H1 (cell line): ENCODE data around the gene TUBGCP4. TPM values are rescaled to one million over a fixed set of nuclear protein-coding genes. Genes with fewer than 3 reads are reported as not detected.

Source experiments
- CTCF ChIA-PET: fragments of 300-600 bp; sonication (Branson Sonifier 250); formaldehyde crosslinking; loops from one replicate; lab custom pipeline; 2021; ENCODE audit not compliant: partially characterized antibody; lab: Charles Lee
- POLR2A ChIA-PET: fragments of 300-600 bp; sonication (Branson Sonifier 250); formaldehyde crosslinking; loops from one replicate; lab custom pipeline; 2021; ENCODE audit warnings: inconsistent platforms; ENCODE audit not compliant: partially characterized antibody; lab: Charles Lee
- DNase-seq, 2 experiments: peaks; one replicate each; pipeline versions ENCODE4 v3.0.0 to v3.0.0-alpha.2; 2010 to 2022; ENCODE audit warnings: low spot score in 2 of 2, low read depth in 1 of 2, mixed read lengths in 1 of 2
- FAIRE-seq: peaks from 2 replicates; lab custom pipeline; 2011; peaks lifted over from hg19 to GRCh38; lab: Jason Lieb, UNC
- H2AFZ ChIP-seq: 2 replicates; pipeline ENCODE4 v1.8.1; 2012; ENCODE audit warnings: low read length, inconsistent platforms
- H2AK5ac ChIP-seq: 2 replicates; pipeline ENCODE4 v1.6.1; 2013; ENCODE audit warnings: low read depth, low read length
- H2BK120ac ChIP-seq: replicated peaks from 2 replicates; pipeline ENCODE3; 2013; ENCODE audit warnings: low read depth, low read length, inconsistent platforms
- H2BK12ac ChIP-seq: 2 replicates; pipeline ENCODE4 v1.6.1; 2013; ENCODE audit warnings: low read depth, low read length
- H2BK15ac ChIP-seq: 2 replicates; pipeline ENCODE4 v1.6.1; 2013; ENCODE audit warnings: low read length
- H2BK20ac ChIP-seq: 2 replicates; pipeline ENCODE4 v1.6.1; 2013; ENCODE audit warnings: low read length
- H2BK5ac ChIP-seq: 2 replicates; pipeline ENCODE4 v1.6.1; 2013; ENCODE audit warnings: low read depth, low read length
- H3K14ac ChIP-seq: 2 replicates; pipeline ENCODE4 v1.6.1; 2013; ENCODE audit warnings: inconsistent platforms; ENCODE audit not compliant: insufficient read length
- H3K18ac ChIP-seq: 2 replicates; pipeline ENCODE4 v1.6.1; 2013; ENCODE audit warnings: low read length; ENCODE audit errors: extremely low read depth
- H3K23ac ChIP-seq: 2 replicates; pipeline ENCODE4 v1.6.1; 2013; ENCODE audit warnings: inconsistent platforms; ENCODE audit not compliant: insufficient read length
- H3K23me2 ChIP-seq: 2 replicates; pipeline ENCODE4 v1.6.1; 2013; ENCODE audit warnings: low read depth, low read length
- H3K27ac ChIP-seq: 2 replicates; pipeline ENCODE4 v1.6.1; 2011; ENCODE audit warnings: low read depth, low read length, inconsistent platforms
- H3K27me3 ChIP-seq, 4 experiments: replicated peaks in 1 of 4; 1 replicate in 1 of 4; 2 replicates in 3 of 4; pipeline versions ENCODE4 v1.6.1 to v1.8.1; 2011 to 2013; ENCODE audit warnings: low read length in 3 of 4, mild to moderate bottlenecking in 3 of 4, inconsistent platforms in 2 of 4, mixed read lengths in 2 of 4, moderate library complexity in 1 of 4; ENCODE audit not compliant: control insufficient read depth in 3 of 4, insufficient read depth in 3 of 4; ENCODE audit errors: extremely low read depth in 1 of 4
- H3K36me3 ChIP-seq, 4 experiments: 2 replicates each; pipeline versions ENCODE4 v1.6.1 to v1.8.1; 2011 to 2013; ENCODE audit warnings: mild to moderate bottlenecking in 4 of 4, low read length in 3 of 4, moderate library complexity in 2 of 4, control low read depth in 1 of 4, inconsistent platforms in 1 of 4; ENCODE audit not compliant: insufficient read depth in 4 of 4, control insufficient read depth in 2 of 4
- H3K4ac ChIP-seq: replicated peaks from 2 replicates; pipeline ENCODE3; 2013; ENCODE audit warnings: low read length, low read depth, mixed read lengths, inconsistent platforms; ENCODE audit not compliant: insufficient read length
- H3K4me1 ChIP-seq, 4 experiments: replicated peaks in 1 of 4; 1 replicate in 1 of 4; 2 replicates in 3 of 4; pipeline versions ENCODE4 v1.6.1 to v1.8.1; 2011 to 2013; ENCODE audit warnings: low read length in 3 of 4, inconsistent platforms in 2 of 4, mixed read lengths in 1 of 4; ENCODE audit not compliant: insufficient read depth in 4 of 4, control insufficient read depth in 3 of 4
- H3K4me2 ChIP-seq, 2 experiments: 2 replicates each; pipeline versions ENCODE4 v1.6.1 to v1.8.1; 2011 to 2013; ENCODE audit warnings: low read depth in 2 of 2, low read length in 2 of 2, control low read depth in 1 of 2, inconsistent platforms in 1 of 2, mild to moderate bottlenecking in 1 of 2; ENCODE audit not compliant: insufficient read depth in 1 of 2
- H3K4me3 ChIP-seq, 4 experiments: fragments of 200-600, 300-600 bp in 1 of 4; sonication (generic), shearing (Covaris generic), sonication (Bioruptor Twin) in 1 of 4; 2 replicates each; pipeline versions ENCODE4 v1.5.1 to v1.8.1; 2011 to 2016; ENCODE audit warnings: low read length in 4 of 4, low read depth in 3 of 4, control low read depth in 2 of 4, inconsistent platforms in 2 of 4, mild to moderate bottlenecking in 2 of 4, mixed read lengths in 1 of 4, moderate library complexity in 1 of 4; ENCODE audit not compliant: insufficient read depth in 2 of 4; ENCODE audit errors: extremely low read depth in 1 of 4
- H3K56ac ChIP-seq: replicated peaks from 2 replicates; pipeline ENCODE3; 2013; ENCODE audit warnings: low read depth, mild to moderate bottlenecking, mixed read lengths, low read length, inconsistent platforms; ENCODE audit not compliant: insufficient read length
- H3K79me1 ChIP-seq: 2 replicates; pipeline ENCODE4 v1.6.1; 2013; ENCODE audit warnings: low read depth, low read length, control low read depth
- H3K79me2 ChIP-seq, 2 experiments: 2 replicates each; pipeline versions ENCODE4 v1.6.1 to v1.8.1; 2012 to 2013; ENCODE audit warnings: low read length in 2 of 2, mild to moderate bottlenecking in 2 of 2, inconsistent platforms in 1 of 2; ENCODE audit not compliant: insufficient read depth in 2 of 2, control insufficient read depth in 1 of 2
- H3K9ac ChIP-seq, 4 experiments: replicated peaks in 1 of 4; 1 replicate in 1 of 4; 2 replicates in 3 of 4; pipeline versions ENCODE4 v1.6.1 to v1.8.1; 2011 to 2013; ENCODE audit warnings: low read depth in 3 of 4, low read length in 3 of 4, control low read depth in 2 of 4, mild to moderate bottlenecking in 2 of 4, moderate library complexity in 2 of 4, inconsistent platforms in 1 of 4; ENCODE audit errors: extremely low read depth in 1 of 4
- H3K9me3 ChIP-seq, 2 experiments: 2 replicates each; pipeline versions ENCODE4 v1.6.1 to v1.8.1; 2012 to 2013; ENCODE audit warnings: mild to moderate bottlenecking in 2 of 2, moderate library complexity in 2 of 2, control low read depth in 1 of 2, inconsistent platforms in 1 of 2, low read depth in 1 of 2, low read length in 1 of 2, mixed read lengths in 1 of 2; ENCODE audit not compliant: insufficient read depth in 2 of 2
- H4K20me1 ChIP-seq, 2 experiments: replicated peaks in 1 of 2; 2 replicates each; pipeline versions ENCODE3 to v1.8.1; 2011 to 2013; ENCODE audit warnings: inconsistent platforms in 2 of 2, low read length in 2 of 2, mild to moderate bottlenecking in 1 of 2; ENCODE audit not compliant: insufficient read depth in 2 of 2, control insufficient read depth in 1 of 2
- H4K5ac ChIP-seq: 2 replicates; pipeline ENCODE4 v1.6.1; 2013; ENCODE audit warnings: low read length, low read depth, mixed read lengths, inconsistent platforms; ENCODE audit not compliant: insufficient read length
- H4K8ac ChIP-seq: 2 replicates; pipeline ENCODE4 v1.8.0; 2013; ENCODE audit warnings: mild to moderate bottlenecking, moderate library complexity, low read length, inconsistent platforms; ENCODE audit not compliant: insufficient read depth; ENCODE audit errors: extremely low read depth
- H4K91ac ChIP-seq: replicated peaks from 2 replicates; pipeline ENCODE3; 2013; ENCODE audit warnings: low read length, mixed read lengths, inconsistent platforms; ENCODE audit not compliant: insufficient read length
- BACH1 ChIP-seq: IDR thresholded peaks from 2 replicates; pipeline ENCODE4 v1.6.1; 2012; ENCODE audit warnings: low read length, improper control_type of control experiment
- BRCA1 ChIP-seq: IDR thresholded peaks from 2 replicates; pipeline ENCODE4 v1.6.1; 2012; ENCODE audit warnings: low read depth, low read length, improper control_type of control experiment
- CBX5 ChIP-seq: fragments of 300-800, 300-1000 bp; sonication (generic); IDR thresholded peaks from 2 replicates; pipeline ENCODE4 v1.7.1; 2016; ENCODE audit warnings: antibody characterized with exemption, low read length, low read depth
- CBX8 ChIP-seq: fragments of 300-800, 300-1000 bp; sonication (generic); IDR thresholded peaks from 2 replicates; pipeline ENCODE4 v1.7.1; 2016; ENCODE audit warnings: low read depth, low read length, borderline replicate concordance
- CHD1 ChIP-seq: IDR thresholded peaks from 2 replicates; pipeline ENCODE4 v1.6.1; 2012; ENCODE audit warnings: low read depth, low read length, improper control_type of control experiment
- E2F6 ChIP-seq: IDR thresholded peaks from 2 replicates; pipeline ENCODE4 v1.6.1; 2012; ENCODE audit warnings: inconsistent platforms
- EZH2 ChIP-seq: fragments of 200-600 bp; sonication (generic); IDR thresholded peaks from 2 replicates; pipeline ENCODE4 v1.7.1; 2012; ENCODE audit warnings: low read depth, mild to moderate bottlenecking, moderate library complexity, low read length, inconsistent platforms; ENCODE audit not compliant: severe bottlenecking
- GTF2F1 ChIP-seq: IDR thresholded peaks from 2 replicates; pipeline ENCODE4 v1.6.1; 2012; ENCODE audit warnings: low read depth, low read length, improper control_type of control experiment, borderline replicate concordance
- JUN ChIP-seq: IDR thresholded peaks from 2 replicates; pipeline ENCODE4 v1.6.1; 2011; ENCODE audit warnings: low read depth, mild to moderate bottlenecking, improper control_type of control experiment, low read length
- KDM4A ChIP-seq: IDR thresholded peaks from one replicate; pipeline ENCODE4 v1.7.1; 2012; ENCODE audit warnings: low read depth, mild to moderate bottlenecking, moderate library complexity, low read length, inconsistent platforms; ENCODE audit not compliant: severe bottlenecking
- POLR2A ChIP-seq, 2 experiments: IDR thresholded peaks; 1 replicate in 1 of 2; 2 replicates in 1 of 2; pipeline ENCODE4 v1.6.1; 2011; ENCODE audit warnings: low read depth in 2 of 2, low read length in 2 of 2, mild to moderate bottlenecking in 2 of 2; ENCODE audit errors: control extremely low read depth in 1 of 2
- POU5F1 ChIP-seq: IDR thresholded peaks from 2 replicates; pipeline ENCODE4 v1.6.1; 2011; ENCODE audit warnings: low read depth, mild to moderate bottlenecking, low read length, moderate library complexity
- SIRT6 ChIP-seq: IDR thresholded peaks from one replicate; pipeline ENCODE4 v1.7.1; 2012; ENCODE audit warnings: low read length, inconsistent platforms
- SP2 ChIP-seq: IDR thresholded peaks from 2 replicates; pipeline ENCODE4 v1.6.1; 2012; ENCODE audit warnings: mild to moderate bottlenecking, low read length, inconsistent platforms
- SRF ChIP-seq: IDR thresholded peaks from 2 replicates; pipeline ENCODE4 v1.6.1; 2011; ENCODE audit warnings: mild to moderate bottlenecking, low read depth, low read length, moderate library complexity
- TAF1 ChIP-seq: IDR thresholded peaks from 2 replicates; pipeline ENCODE4 v1.6.1; 2011; ENCODE audit warnings: mild to moderate bottlenecking, low read depth, low read length
- TAF7 ChIP-seq: optimal IDR thresholded peaks from 2 replicates; pipeline ENCODE3; 2011; ENCODE audit warnings: low read depth, mild to moderate bottlenecking, inconsistent platforms, low read length, moderate library complexity, borderline replicate concordance
- polyA plus RNA-seq, 7 experiments: library from polyadenylated mRNA; depleted of rRNA in 3 of 7; stranded (reverse) in 5 of 7; unstranded in 2 of 7; fragments of >200 nt in 5 of 7; fragments of 200-250 nt in 2 of 7; gene quantifications; 1 replicate in 5 of 7; 2 replicates in 1 of 7; 4 replicates in 1 of 7; pipeline versions ENCODE4 v1.2.1 to v1.2.3, GENCODE V29; 2011 to 2013; ENCODE audit warnings: missing spikeins in 2 of 7, mixed read lengths in 2 of 7
- total RNA-seq: library from RNA; stranded (reverse); fragmentation: NEBNext Ultra II Directional; extraction: Animal tissue kit (Norgen Biotek cat#: 25700); gene quantifications from 2 replicates; pipeline ENCODE4 v1.2.1, GENCODE V29; 2021

TUBGCP4 gene
- total and polyA plus RNA-seq, 2 of the 8 experiments (the other 6 are each of a cell fraction or from before 2014, with no cell fraction given) = 7.3 to 23.4 TPM

GRCh38 chr15:43434446-43434845 is 63.5 kb downstream of the TUBGCP4 start:
- H3K56ac ChIP-seq = no peak overlapping the region
- H4K5ac ChIP-seq = no peak overlapping the region
- H3K79me1 ChIP-seq = no peaks in the 10 kb centered on the region
- H2BK12ac ChIP-seq = no peak overlapping the region
- H3K9me3 ChIP-seq = no peaks in the 10 kb centered on the region
- no peak overlapping the region for H3K4me3 ChIP-seq
- H4K8ac ChIP-seq = no peak overlapping the region
- H3K27ac ChIP-seq = no peak overlapping the region
- no peaks in the 10 kb centered on the region for H3K27me3 ChIP-seq
- H2BK120ac ChIP-seq = no peak overlapping the region
- H2BK5ac ChIP-seq = no peak overlapping the region
- H2BK15ac ChIP-seq = no peak overlapping the region
- H3K18ac ChIP-seq = no peak overlapping the region
- no peak overlapping the region for H2AK5ac ChIP-seq
- no peak overlapping the region for H3K14ac ChIP-seq
- H3K36me3 ChIP-seq = peaks cover 12 to 77% (median 48%) of the 10 kb centered on the region in 4 experiments
- no peak overlapping the region for H2AFZ ChIP-seq
- ChIA-PET CTCF (interaction anchor here (0.7 to 1.3 kb wide), 5 partner anchors 22 to 79 kb away, joined by 3 to 5 read pairs (median 3); no protein-coding TSS in a partner anchor), POLR2A (interaction anchor here (0.9 to 1.3 kb wide), 2 partner anchors 12 kb away, joined by 3 read pairs; no protein-coding TSS in a partner anchor)
- no peak overlapping the region for H3K4ac ChIP-seq
- FAIRE-seq = no peak
- H3K4me1 ChIP-seq = no peaks in the 10 kb centered on the region
- no peak overlapping the region for H4K91ac ChIP-seq
- H3K23ac ChIP-seq = no peak overlapping the region
- peaks cover 3 to 4% of the 10 kb centered on the region in 2 experiments for H4K20me1 ChIP-seq
- no peak overlapping the region for H3K9ac ChIP-seq
- DNase-seq = no peak
- H3K4me2 ChIP-seq = no peak overlapping the region
- no peak overlapping the region for H2BK20ac ChIP-seq
- no peaks in the 10 kb centered on the region for H3K79me2 ChIP-seq
- no peaks in the 10 kb centered on the region for H3K23me2 ChIP-seq
- no peak for TF ChIP-seq CBX8
- no peak for TF ChIP-seq E2F6
- TF ChIP-seq SIRT6 = no peak
- TF ChIP-seq BACH1 = no peak
- no peak for TF ChIP-seq SRF
- TF ChIP-seq POLR2A (IDR thresholded peaks at IDR 0.05; ENCODE audit: control extremely low read depth in 1 of 2, low read depth in 2 of 2, low read length in 2 of 2) = no peak
- TF ChIP-seq CHD1 = no peak
- TF ChIP-seq POU5F1 = no peak
- TF ChIP-seq TAF1 = no peak
- TF ChIP-seq CBX5 = no peak
- no peak for TF ChIP-seq TAF7
- no peak for TF ChIP-seq BRCA1
- TF ChIP-seq KDM4A = no peak
- no peak for TF ChIP-seq SP2
- no peak for TF ChIP-seq GTF2F1
- TF ChIP-seq JUN = no peak
- no peak for TF ChIP-seq EZH2
